WI38 (cell line): ENCODE results near the gene DPYD.
A peak's percentile ranks its signal among the peaks of the same experiment; 100 is the strongest.

Experiments used
- H3K4me3 ChIP-seq: 2 replicates; pipeline ENCODE4 v1.5.1; 2011; ENCODE audit warnings: low read depth, mild to moderate bottlenecking, control low read depth, low read length
- CTCF ChIP-seq: IDR thresholded peaks from 2 replicates; pipeline ENCODE4 v1.5.1; 2012; ENCODE audit warnings: low read depth, mild to moderate bottlenecking, control low read depth, low read length

Gene DPYD

DNA sequence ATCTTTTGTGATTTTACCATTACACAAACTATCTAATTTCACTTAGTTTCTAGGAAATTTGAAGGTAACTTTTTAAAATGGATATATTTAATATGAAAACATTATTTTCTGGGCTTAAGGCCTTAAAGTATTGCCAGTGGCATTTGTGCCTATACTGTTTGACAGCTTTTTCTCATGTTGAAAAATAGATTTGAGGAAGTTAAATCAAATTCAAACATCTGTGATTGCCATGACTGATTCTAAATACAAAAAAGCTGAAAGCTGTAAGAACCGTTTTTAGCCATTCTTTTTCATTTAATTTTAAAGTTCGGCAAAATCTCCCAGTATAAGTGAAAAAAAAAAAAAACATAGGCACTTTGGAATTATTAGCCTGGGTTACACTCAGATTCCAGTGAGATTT is 301.1 kb downstream of the DPYD start:
- TF ChIP-seq CTCF = no peak
- no peak overlapping the region for H3K4me3 ChIP-seq

DNA sequence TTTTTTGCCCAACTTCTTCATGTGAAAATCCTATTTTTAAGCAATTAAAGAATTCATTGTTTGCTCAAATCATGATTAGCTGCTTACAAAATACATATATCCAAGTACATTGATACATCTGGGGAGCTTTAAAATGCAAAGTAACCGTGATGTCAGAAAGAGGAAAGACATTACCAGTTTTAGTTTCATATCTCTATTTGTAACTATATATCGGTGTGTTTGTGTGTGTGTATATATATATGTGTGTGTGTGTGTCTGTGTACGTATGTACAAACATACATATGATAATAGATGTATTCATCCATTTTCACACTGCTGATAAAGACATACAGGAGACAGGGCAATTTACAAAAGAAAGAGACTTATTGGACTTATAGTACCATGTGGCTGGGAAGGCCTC is 310.1 kb downstream of the DPYD start:
- H3K4me3 ChIP-seq = no peak overlapping the region
- no peak for TF ChIP-seq CTCF

DNA sequence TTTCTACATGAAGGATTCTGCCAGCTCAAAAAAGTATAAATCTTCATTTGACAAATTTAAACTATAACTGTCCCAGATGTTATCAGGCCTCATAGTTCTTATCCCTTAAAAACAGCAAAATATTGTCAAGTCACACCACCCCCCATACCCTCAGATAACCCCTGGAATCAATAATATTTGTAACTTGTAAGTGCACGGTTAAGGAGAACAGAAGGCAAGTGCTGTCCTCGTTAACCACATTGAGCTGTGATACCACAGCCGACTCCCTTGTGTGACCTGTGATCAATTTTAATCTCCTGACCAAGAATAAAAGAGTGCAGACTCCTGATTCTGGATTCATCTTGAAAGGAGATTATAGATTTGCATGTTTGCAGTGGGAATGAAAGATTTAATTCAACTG is 310.7 kb downstream of the DPYD start:
- TF ChIP-seq CTCF = no peak

DNA sequence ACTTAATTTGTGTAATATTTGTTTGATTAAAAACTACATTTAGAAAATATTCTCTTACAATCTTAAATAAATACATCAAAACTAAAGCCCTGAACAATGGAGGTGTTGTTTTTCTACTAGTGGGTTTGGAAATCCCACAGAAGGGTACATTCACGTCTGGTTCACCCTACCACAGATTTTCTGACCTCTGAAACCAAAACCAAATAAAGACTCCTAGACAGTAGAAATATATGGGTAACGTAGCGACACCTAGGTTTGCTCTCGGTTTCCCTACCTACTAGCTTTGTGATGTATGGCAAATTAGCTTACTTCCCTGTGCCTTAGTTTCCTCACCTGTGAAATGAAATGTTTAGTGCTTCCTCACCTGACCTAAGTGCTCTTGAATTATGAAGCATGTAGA is 312.6 kb downstream of the DPYD start:
- H3K4me3 ChIP-seq = no peak overlapping the region
- TF ChIP-seq CTCF = no peak

More for the DNA sequence above, 310.7 kb downstream of the DPYD start:
- H3K4me3 ChIP-seq = no peak overlapping the region

GRCh38 chr1:97603776-97604175 is 317.1 kb downstream of the DPYD start:
- TF ChIP-seq CTCF = no peak
- peak overlapping the region; percentile 31 for H3K4me3 ChIP-seq

DNA sequence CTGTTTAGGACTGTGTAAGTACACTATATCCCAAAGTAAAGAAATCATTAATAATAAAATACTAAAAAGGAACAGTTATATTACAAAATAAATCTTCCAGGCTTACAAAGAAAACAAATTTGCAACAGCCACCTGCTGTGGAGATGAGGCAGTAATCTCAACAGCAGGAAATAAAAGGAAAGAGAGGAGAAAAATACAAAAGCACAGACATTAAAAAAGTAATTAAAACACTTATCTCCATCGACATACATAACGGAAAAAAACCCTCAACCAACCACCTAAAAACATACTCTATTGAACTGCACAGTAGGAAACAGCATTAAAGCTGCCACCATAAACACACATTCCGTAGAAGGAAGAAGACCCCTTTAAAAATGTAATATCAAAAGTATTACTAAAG is 317.6 kb downstream of the DPYD start:
- no peak for TF ChIP-seq CTCF
- no peak overlapping the region for H3K4me3 ChIP-seq

DNA sequence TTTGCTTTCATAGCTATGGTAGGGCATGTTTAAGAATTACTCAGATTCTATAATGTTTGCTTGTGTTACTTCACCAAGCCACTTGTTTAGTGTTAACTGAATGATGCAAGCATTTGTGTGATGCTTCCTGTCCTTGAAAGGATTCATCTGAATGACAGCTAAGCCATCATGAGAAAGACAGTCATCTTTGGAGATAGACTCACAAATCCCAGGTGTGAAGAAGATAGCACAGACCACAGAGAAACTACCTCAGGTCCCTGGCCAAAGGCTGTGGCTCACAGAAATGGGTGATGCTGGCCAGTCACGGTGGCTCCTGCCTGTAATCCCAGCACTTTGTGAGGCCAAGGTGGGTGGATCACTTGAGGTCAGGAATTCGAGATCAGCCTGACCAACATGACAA is 321.4 kb downstream of the DPYD start:
- no peak for TF ChIP-seq CTCF
- H3K4me3 ChIP-seq = no peak overlapping the region

DNA sequence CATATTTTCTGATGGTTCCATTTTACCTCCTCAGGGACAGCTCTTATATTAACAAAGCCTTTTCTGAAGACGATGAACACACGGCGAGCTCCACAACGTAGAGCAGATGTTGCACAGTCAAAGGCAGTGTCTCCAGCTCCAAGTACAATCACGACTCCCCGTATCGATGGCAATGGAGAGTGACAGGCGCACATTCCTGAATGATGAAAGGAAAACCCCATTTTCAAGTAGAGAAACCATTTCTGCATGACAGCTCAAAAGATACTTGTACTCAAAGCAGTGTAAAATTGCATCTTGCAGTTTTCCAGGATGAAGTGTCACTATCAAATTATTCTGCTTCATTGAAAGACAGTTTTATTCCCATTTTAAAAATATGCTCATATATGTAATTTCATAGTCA is 327.6 kb downstream of the DPYD start:
- no peak for TF ChIP-seq CTCF

More for the DNA sequence above, 327.6 kb downstream of the DPYD start:
- no peak overlapping the region for H3K4me3 ChIP-seq
